HG03342 (cell line): Measurements from ENCODE around the gene CHST11.

Source experiments
- ATAC-seq: cut with Tn5 transposase; IDR thresholded peaks from one replicate; pipeline ENCODE4 v1.9.1; 2021; ENCODE audit warnings: mild to moderate bottlenecking, moderate library complexity; ENCODE audit not compliant: unreplicated experiment

Gene CHST11

DNA sequence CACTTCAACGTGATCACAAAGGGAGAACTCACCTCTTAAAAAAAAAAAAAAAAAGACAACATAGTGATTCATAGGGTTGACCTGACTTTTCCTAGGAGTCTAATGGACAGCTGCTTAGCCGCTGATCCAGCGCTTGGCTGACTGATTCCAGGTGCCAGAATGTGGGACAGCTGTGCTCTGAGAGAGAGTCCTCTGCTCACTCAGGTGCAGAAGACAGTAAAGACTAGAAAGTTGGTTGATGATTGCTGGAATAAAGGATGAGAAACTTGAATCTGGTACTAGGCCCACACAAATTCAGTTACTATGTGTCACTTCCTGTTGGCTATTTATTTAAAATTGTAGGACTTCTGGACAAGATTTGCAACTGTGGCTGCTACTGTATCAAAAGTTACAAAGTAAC is 229.4 kb downstream of the CHST11 start:
- no peak for ATAC-seq

DNA sequence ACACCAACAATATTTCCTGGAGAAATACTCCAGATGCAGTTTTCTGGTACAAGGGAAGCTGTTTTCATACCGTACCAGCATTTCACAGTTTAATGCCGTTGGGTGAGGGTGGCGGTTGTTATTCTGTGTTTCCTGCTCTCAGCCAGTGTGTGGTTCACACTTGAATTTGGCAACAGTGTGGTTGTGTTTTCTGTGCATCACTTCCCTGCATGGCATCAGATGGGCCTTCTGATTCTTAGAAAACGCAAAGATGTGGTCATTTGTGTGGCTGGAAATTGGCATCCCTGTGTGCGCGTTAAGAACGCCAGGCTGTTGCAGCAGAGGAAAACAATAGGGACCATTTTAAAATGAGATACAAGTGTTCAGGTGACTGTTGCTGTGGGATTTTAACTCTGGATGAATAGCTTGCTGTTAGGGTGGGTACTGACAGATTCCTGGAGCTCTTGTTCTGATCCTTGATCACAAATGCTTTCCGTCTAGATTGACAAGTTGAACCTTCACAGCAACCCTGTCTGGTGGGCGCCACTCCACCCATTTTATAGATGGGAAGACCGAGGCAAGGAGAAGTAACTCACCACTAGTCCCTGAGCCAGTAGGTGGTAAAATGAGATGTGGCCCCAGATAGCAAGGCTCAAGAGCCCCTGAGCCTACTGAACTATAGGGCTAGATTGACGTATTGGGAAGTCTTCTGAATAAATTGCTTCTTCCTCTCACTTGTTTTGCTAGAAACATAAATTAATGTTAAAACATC is 231.2 kb downstream of the CHST11 start:
- ATAC-seq = no peak

DNA sequence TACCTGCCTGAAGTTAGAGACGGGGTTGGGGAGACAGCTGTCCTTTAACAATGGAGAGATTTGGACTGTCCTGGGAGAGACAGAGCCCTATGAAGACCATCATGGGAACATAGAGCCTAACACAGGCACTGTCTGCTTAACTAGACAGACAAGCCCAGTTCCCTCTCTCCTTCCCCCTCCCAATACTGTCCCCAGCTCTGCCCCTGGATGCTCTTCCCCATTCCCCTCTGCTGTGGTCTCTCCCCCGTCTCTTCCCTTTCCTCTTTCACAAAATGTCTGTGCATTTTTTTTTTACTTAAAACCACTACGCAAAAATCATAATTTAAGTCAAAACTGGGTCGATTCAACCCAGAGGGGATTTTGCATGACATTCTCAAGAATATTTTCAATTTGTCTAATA is 232.9 kb downstream of the CHST11 start:
- no peak for ATAC-seq

DNA sequence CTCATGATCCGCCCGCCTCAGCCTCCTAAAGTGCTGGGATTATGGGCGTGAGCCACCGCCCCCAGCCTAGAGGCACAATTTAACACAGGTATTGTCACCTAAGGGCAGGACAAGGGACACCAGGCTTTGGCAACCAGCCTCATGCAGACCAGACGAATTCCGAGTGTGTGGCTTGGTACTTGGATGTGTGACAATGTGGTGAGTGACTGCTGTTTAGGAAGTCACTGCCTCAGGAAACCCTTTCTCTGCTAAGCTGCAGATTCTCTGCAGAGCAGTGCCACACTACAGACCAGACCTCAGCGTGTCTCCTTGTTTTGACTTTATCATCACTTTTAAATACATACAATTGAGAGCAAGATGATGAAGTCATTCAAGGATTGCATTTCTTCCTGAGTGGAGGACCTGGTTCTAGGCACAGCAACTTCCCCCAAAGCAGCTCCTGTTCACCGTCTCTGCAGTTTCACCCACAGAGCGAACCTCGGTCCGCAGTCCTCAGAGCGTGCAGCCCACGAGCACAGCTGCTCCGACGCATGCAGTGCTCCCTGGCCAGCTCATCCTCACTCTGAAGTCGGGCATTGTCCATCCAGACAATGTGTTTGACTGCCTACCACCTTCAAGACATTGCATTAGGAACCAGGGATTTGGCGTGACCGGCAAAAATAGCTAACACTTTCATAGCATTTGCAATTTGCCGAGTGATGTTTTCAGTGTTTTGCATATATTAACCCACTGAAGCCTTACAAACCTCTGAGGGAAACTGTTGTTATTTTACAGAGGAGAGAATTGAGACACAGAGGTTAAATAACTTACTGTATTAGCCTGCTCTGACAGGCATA is 235.2 kb downstream of the CHST11 start:
- ATAC-seq = peak; percentile 44

DNA sequence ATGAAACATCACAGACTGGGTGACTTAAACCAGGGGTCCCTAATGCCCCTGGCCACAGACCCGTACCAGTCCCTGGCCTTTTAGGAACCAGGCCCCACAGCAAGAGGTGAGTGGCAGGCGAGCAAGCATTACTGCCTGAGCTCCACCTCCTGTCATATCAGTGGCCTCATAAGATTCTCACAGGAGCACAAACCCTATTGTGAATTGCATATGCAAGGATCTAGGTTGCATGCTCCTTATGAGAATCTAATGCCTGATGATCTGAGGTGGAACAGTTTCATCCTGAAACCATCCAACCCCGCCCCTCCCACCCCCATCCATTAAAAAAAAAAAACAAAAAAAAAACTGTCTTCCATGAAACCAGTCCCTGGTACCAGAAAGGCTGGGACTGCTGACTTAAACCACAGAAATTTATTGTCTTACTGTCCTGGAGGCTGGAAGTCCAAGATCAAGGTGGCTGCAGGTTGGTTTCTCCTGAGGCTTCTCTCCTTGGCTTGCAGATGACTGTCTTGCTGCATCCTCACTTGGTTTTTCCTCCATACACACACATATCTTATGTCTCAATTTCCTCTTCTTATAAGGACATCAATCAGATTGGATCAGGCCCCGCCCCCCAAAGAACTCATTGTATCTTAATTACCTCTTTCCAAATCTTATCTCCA is 235.9 kb downstream of the CHST11 start:
- ATAC-seq = no peak

DNA sequence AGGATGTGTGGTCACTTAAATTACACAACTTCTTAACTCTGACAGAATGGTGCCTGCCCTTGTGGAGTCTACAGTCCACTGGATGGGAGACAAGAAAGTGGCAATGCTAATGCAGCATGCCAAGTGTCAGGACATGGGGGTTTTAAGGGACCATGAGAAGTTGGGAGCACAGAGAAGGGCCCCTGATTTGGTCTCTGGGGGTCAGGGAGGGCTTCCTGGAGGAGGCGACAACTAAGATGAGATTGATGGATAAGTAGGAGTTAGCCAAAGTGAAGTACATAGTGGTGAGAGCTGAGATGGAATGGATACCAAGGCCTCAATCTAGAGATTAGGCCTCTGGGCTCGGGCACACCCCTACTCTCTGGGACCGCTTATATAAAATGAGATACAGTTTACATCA is 236.7 kb downstream of the CHST11 start:
- no peak for ATAC-seq

DNA sequence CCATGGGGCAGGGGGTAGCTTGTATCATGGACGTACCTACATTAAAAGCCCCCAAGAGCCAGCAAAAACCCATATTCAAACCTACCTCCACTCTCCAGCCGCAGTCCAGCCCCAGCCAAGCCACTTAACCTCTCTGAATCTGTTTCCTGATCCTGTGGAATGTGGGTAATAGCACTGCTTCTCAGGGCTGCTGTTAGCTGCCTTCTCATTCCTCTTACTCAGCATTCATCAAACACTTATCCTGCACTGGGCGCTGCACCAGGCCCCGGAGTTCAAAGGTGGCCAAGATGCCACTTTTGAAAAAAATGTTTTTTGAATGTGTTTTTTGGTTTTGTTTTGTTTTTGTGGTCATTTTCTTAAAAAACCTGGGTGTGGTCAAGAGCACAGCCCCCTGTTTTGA is 237.4 kb downstream of the CHST11 start:
- ATAC-seq = no peak

DNA sequence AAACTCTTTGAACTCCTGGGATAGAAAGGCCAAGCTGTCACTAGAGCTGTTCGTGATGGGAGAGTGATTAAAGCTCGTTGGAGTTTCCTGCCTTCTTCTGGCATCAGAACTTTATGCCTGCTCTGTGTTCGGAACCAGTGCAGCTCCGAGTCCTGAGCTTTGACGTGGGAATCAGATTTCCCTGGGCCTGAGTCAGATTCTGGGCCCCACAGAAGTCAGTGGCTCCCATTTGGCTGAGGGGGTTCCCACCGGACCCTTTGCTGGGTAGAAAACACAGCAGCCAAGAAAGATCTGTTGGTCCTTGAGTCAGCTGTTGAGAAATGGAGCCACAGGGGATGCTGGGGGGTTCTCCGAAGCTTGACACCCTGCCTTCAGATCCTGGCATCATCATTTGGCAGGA is 238.0 kb downstream of the CHST11 start:
- no peak for ATAC-seq

DNA sequence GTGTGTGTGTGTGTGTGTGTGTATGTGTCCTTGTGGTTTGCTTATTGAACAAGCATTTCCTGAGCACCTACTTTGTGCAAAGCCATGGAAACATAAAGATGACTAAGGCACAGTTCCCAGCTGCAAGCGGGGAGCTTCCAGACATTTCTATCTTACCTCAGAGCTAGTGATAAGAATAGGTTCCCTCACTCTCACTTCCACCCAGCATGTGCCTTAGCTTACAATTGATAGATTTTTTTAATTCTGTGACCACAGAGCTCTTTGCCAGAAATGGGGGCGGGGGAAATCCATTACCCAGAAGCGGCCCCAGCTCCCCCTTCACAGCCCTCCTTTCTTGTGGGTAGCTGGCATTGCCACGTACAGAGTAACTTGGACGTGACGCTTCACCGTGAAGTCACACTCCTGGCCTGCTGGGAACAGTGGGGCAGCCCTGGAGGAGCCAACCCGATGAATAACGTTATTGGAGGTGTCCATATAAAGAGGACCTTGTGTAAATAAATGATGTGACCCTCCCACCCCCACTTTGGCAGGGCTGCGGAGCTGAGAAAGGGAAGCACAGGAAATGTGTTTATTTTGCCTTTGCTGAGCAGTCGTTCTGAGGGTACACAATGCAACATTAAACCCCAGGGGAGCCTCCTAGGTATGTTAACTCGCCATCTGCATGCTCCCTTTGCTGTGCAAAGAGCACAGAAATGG is 238.9 kb downstream of the CHST11 start:
- ATAC-seq = peak; percentile 45

DNA sequence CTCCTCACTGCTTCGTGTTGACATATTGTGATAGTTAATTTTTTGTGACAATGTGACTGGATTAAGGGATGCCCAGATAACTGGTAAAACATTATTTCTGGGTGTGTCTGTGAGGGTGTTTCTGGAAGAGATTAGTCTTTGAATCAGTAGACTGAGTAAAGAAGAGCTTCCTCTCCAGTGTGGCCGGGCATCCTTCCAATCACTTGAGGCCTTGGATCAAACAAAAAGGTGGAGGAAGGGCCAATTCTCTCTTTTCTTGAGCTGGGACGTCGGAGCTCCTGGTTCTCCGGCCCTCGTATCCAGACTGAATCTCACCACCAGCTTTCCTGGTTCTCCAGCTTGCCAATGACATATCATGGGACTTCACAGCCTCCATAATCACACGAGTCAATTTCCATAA is 240.4 kb downstream of the CHST11 start:
- ATAC-seq = no peak

DNA sequence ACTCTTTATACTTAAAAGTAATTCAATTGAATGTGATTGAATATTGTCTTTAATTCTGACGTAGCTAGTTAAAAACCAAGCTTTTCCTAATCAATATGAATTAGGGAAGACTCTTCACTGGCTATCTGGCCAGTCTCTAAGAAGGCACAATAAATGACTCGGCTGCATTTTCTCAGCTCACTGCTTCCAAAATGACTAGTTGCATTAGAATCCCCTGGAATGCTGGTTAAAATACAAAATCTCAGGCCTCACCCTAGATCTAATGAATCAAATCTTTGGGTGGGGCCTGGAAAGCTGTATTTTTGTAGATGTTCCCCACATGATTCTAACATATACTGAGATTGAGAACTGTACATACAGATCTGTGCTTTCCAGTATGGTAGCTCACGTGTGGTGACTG is 242.1 kb downstream of the CHST11 start:
- no peak for ATAC-seq

DNA sequence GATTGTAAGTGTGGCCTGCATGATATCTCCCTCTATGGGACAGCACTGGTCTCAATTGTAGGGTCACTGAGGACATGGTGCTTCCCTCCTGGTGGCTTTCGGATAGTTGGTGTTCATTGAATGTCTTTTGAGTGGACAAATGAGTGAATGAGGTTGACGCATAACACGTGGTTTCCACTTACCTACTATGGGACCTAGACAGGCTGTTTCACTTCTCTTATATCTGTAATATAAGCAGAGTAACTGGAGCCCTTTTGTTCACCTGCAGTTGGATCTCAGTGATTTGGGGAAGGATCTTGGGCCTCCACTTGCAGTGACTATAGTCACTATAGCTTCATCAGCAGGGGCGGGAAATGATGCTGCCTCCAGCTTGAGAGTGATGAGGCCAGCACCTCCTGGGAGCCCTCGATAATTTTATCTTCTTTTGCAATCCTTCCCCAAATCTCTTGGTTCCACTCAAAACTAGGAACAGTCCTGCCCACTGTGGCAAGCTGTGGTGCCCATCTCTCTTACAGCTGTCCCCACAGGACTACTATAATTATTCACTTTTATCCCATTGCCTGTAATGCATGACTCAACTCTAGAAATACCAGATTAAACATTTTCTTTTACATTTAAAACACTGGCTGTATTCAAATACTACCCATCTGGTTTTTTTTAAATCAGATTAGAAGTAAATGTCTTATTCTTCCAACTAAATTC is 242.9 kb downstream of the CHST11 start:
- peak; percentile 57 for ATAC-seq

DNA sequence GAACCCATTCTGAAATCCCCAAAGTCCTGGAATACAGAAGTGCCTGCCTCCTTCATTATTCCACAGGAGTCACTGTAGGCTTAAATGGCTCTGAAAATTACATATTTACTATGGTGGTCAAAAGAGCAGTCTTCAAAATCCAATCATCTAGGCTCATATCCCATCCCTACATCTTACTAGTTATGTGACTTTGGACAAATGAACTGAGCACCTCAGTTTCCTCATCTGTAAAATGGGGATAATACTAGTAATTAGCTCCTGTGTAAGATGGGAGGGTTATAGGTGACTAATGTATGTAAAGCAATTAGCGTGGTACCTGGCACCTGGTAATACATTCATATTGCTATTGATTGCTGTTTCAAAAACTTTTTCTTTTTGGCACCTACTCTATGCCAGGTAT is 243.6 kb downstream of the CHST11 start:
- no peak for ATAC-seq

DNA sequence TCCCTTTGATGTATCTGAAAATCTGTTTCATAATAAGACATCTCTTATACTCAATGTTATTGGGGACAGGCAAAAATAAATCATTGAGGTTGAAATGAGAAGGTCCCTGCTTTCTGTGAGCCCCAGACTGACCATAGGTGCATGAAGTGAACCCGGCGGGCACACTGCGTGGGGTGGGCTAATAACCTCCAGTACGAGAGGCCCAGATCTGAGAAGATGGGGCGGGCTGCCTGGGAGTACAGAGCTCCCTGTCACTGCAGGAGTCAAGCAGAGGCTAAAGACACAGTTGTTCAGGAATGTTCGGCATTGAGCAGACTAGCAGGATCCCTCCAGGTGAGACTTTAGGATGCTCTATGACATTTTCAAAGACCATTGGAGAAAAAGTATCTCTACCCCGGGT is 244.6 kb downstream of the CHST11 start:
- ATAC-seq = no peak

DNA sequence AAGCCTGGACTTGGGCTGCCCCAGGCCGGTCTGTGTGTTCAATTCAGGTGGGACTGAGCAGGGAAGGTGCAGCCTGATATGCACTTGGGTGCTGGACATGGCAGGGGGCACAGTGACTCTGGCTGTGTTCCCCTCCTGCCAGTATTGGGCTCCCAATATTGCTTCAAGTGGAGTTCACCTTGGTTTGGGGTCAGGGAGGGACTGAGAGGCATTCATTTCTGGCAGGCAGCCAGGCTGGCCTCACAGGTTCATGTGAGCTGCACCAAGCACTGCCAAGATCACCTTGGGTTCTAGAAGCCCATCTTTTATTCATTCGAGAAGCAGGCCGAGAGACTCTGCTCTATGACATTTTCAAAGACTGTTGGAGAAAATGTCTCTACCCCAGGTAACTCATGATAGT is 245.0 kb downstream of the CHST11 start:
- no peak for ATAC-seq

DNA sequence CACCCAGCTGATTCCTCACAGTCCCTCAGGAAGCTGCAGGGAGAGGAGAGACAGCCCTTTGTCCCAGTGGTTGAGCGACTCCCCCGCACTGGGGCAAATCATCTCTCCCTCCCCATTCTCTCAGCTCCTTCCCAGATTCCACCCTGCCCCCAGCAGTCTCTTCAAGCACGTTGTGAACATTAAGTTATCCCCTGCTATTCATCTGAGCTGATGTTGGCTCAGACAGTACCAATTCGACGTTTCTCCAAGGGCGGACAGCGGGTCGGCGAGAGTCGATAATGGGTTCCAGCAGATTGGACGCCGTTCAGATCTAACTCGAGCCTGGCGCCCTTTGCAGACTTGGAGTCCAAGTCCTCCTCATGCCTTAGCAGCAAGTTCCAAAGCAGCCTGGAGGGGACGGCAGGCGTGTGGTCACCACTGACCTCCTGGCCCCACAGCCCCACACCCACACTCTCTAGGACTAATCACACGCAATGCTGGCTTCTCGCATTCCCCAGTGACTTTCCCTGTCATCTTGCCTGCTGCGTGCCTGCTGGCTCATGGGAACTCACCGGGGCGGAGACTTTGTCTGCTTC is 245.9 kb downstream of the CHST11 start:
- ATAC-seq = no peak

DNA sequence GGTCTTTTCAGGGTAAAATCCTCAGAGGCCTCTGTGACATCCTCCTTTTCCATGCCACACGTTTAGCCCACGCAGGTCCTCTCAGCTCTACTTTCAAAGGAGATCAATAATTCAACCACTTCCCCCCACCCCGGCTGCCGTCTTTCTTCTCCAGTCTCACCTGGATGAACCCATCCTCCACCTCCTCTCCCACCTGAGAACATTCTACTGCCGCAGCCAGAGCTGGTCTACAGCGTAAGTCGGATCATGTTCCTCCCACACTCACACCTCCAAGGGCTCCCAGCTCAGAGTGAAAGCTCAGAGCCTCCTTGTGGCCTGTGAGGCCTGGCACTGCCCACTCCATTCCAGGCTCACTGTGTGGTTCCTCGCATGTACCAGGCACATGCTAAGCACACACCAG is 246.6 kb downstream of the CHST11 start:
- no peak for ATAC-seq

DNA sequence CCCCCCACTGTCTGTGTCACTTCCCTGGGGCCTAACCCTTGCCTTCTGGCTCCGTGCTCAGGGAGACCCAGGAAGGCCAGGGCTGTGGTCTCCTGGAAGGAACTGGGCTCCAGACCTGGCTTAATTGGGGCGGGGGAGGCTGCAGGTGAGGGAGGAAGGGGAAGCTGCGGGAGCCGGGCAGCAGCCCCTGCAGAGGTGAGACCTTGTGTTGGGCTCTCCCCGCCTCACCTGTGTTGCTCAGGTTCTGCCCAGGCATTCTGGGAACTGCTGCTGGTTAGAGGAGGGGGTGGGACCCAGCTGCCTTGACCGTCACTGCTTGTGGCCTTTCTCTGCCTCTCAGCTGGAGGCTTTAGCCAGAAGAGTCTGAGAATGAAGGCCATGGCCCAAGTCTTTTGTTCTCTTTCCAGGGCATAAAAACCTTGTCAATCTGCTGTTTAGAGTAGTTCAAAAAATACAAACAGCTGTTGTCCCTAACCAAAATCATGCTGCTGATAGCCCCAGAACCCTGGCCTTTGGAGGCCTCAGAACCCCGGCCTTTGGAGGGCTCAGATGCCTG is 247.6 kb downstream of the CHST11 start:
- ATAC-seq = no peak

DNA sequence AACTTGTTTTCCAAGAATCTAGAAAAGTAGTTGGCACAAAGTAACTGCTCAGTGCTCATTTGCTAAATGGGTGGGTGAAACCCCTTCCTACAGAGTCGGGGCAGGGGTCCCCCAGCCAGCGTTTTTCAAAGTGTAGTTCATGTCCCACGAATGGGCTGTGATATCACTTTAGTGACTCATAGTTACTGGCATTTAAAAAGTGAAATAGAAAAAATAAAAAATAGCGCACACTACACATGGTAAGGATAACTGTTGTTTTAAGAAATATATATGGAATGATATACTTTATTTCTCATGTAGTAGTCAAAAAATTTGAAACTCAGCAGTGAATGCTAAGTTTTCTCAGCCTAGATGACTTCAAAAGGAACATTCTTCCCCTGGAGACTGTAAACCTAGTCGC is 250.4 kb downstream of the CHST11 start:
- ATAC-seq = no peak
